GM12801 (cell line): ENCODE measurements around the gene MCM8.

ENCODE experiments used
- TF ChIP-seq, protein P1 (sequence below): IDR thresholded peaks from one replicate; pipeline ENCODE4 v1.5.1; 2011; ENCODE audit warnings: control low read depth; ENCODE audit not compliant: insufficient read length; ENCODE audit errors: extremely low read depth

The MCM8 gene

DNA sequence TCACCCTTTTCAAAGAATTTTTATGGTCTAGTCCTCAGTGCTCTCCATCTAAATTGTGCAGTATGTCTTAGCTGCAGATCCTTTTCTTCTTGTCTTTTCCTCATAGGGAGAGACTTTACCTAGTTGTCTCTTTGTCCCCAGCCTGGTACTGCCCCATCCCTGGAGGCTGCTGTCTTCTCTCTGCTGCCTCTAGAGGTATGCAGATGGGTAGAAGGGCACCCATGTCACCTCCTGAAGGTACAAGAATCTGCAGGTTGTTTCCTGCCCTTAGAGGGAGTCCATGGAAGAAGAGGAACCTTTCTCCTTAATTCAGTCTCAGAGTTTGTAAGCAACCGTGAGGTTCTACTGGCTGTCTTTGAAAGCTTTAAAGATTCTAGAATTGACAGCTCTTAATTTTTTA lies 39.1 kb downstream of the MCM8 start:
- TF ChIP-seq, protein P1, sequence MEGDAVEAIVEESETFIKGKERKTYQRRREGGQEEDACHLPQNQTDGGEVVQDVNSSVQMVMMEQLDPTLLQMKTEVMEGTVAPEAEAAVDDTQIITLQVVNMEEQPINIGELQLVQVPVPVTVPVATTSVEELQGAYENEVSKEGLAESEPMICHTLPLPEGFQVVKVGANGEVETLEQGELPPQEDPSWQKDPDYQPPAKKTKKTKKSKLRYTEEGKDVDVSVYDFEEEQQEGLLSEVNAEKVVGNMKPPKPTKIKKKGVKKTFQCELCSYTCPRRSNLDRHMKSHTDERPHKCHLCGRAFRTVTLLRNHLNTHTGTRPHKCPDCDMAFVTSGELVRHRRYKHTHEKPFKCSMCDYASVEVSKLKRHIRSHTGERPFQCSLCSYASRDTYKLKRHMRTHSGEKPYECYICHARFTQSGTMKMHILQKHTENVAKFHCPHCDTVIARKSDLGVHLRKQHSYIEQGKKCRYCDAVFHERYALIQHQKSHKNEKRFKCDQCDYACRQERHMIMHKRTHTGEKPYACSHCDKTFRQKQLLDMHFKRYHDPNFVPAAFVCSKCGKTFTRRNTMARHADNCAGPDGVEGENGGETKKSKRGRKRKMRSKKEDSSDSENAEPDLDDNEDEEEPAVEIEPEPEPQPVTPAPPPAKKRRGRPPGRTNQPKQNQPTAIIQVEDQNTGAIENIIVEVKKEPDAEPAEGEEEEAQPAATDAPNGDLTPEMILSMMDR, result no peak

DNA sequence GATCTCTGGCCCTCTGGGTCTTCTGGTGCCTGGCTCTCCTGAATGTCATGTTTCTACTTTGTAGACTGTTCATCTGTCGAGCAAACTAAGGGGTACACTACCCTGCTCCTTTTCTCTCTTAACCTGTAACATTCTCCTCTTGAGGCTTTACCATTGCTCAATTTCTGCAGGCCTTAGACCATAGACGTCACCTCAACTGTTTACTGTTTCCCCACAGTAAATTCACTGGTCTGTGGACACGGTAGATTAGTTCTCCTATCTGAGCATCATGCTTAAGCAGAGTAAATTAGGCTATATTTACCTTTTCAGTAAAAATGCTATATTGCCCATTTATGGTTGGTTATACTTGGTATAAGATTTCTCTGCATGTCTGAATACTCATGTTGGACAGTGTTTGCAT lies 40.5 kb downstream of the MCM8 start:
- TF ChIP-seq, protein P1, result no peak

DNA sequence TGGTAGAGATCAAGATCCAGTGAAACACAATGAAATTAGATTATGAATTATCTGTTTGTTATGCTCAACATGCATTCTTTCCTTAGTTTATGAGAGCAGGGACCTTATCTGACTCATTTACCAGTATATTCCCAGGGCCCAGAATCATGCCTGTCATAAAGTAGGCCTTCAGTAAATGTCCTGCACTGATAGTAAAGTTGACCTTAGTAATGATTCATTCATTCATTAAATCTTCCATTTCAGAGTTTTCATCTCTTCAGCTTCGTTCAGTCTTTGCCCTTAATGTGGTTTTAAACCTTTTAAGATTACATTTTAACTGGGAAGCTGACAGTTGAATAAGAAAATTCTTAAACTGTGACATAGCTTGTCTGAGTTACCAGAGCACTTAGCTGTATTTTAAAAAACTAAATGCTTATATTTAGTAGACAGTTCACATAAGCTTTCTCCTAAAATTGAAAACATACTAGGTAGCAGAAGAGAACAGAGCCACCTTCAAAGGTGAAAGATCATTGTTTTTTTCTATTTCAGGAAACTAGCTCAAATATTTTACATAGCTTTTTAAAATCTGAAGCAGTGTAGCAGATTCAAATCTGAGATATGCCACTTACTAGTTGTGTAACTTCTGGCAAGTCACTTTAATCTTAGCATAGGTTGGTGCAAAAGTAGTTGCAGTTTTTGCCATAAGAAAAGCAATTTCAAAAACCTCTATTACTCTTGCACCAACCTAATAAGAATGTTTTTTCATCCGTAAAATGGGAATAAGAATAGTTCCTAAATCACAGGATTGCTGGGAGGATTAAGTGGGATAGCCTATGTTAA lies 41.4 kb downstream of the MCM8 start:
- TF ChIP-seq, protein P1, result no peak

DNA sequence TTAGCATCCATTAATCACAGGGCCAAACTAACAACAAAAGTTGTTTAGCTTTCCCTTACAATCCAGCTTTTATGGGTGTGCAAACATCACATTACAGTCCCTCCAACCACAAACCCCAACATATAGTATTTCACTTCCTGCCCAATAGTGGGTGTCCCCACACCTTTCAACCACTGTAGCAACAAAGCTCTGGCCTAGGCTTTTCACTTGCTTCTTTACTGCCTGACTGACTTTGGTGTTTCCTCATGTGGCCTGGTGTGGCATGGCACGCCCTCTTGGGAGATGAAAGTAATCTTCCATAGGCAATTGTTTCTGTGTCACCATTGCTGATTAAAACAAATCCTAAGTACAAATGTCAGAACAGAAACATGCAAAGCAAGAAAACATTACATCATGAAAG lies 46.3 kb downstream of the MCM8 start:
- TF ChIP-seq, protein P1, result no peak

DNA sequence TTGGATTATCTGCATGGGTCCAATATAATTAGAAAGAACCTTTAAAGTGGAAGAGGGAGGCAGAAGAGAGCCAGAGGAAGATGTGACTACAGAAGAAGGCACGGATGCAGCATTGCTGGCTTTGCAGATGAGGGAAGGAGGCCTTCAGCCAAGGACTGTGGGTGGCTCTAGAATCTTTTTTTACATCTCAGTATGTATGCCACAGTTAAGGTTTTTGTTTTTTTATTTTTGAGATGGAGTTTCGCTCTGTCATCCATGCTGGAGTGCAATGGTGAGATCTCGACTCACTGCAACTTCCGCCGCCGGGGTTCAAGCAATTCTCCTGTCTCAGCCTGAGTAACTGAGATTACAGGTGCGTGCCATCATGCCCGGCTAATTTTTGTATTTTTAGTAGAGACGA lies 49.3 kb downstream of the MCM8 start:
- TF ChIP-seq, protein P1, result no peak

DNA sequence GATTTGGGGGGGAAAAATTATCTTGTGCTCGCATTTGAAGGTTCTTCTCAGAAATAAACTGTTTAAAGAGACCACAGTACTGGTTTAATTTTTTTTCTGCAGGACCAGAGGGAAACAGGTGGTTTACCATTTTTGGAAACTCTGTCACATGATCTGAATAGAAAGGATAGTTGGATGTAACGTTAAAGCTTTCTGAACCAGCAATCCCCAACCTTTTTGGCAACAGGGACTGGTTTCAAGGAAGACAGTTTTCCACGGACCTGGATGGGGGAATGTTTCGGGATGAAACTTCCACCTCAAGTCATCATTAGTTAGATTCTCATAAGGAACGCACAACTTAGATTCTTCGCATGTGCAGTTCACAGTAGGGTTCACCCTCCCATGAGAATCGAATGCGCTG lies 50.4 kb downstream of the MCM8 start:
- TF ChIP-seq, protein P1, result no peak

DNA sequence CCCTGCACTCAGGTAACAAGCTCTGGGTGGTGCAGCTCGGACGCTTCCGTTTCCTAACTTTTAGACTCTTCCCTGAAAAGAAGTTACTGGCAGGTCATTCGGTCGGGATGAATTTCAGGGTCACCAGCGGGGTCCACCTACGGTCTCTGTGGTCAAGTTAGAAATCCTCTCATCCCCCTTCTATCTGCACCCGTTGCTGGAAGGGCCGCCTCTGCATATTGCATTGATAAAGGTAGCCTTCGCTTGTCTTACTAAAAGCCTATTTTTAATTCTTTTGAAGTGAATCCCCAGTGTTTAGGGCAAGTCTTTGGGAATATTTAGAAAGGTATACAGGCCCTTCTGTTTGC lies 56.1 kb downstream of the MCM8 start:
- TF ChIP-seq, protein P1, result no peak
